Transverse colon (tissue), 4 donors: ENCODE data around the gene KRTAP4-3.

Source experiments
- CTCF ChIP-seq, 5 experiments: fragments of 200-600 bp in 3 of 5; fragments of 450-650 bp in 2 of 5; sonication (generic) in 3 of 5; IDR thresholded peaks; 1 replicate in 2 of 5; 2 replicates in 3 of 5; pipeline ENCODE4 v1.5.1; 2016 to 2017; ENCODE audit warnings: antibody characterized with exemption in 5 of 5, inconsistent platforms in 3 of 5, mild to moderate bottlenecking in 2 of 5, moderate library complexity in 1 of 5
- EP300 ChIP-seq: sonication (generic); formaldehyde crosslinking; IDR thresholded peaks from one replicate; pipeline ENCODE4 v1.6.1; 2017; ENCODE audit warnings: antibody characterized with exemption, low read depth
- POLR2A ChIP-seq: fragments of 450-650 bp; IDR thresholded peaks from one replicate; pipeline ENCODE4 v1.6.1; 2016; ENCODE audit warnings: antibody characterized with exemption, mild to moderate bottlenecking, moderate library complexity
- POLR2AphosphoS5 ChIP-seq, 3 donors: sonication (generic); formaldehyde crosslinking; IDR thresholded peaks; one replicate each; pipeline ENCODE4 v1.6.1; 2016; ENCODE audit warnings: antibody characterized with exemption in 3 of 3

GRCh38 chr17:41184480-41184961 lies 16.5 kb upstream of the KRTAP4-3 start, which contains the start of gene KRTAP4-1:
- no peak for TF ChIP-seq CTCF (IDR thresholded peaks at IDR 0.05)
- no peak for TF ChIP-seq EP300
- no peak for TF ChIP-seq POLR2A
- TF ChIP-seq POLR2AphosphoS5 (IDR thresholded peaks at IDR 0.05): no peak
